Measurements from ENCODE around the gene EPSTI1.

Gene EPSTI1

GRCh38 chr13:42981853-42982252 is 10.2 kb downstream of the EPSTI1 start:
- no peak for TF ChIP-seq CTCF (IDR thresholded peaks at IDR 0.05; ENCODE audit: insufficient read depth, missing control alignments)
- FAIRE-seq (no peak), DNase-seq (ENCODE audit: insufficient read length, low spot score) (no peak)

GRCh38 chr13:42981317-42981716 is 10.7 kb downstream of the EPSTI1 start:
- FAIRE-seq (no peak), DNase-seq (ENCODE audit: insufficient read length, low spot score) (no peak)
- TF ChIP-seq CTCF (IDR thresholded peaks at IDR 0.05; ENCODE audit: insufficient read depth, missing control alignments), result no peak

- FAIRE-seq (no peak), DNase-seq (ENCODE audit: insufficient read length, low spot score) (no peak)
- TF ChIP-seq CTCF (IDR thresholded peaks at IDR 0.05; ENCODE audit: insufficient read depth, missing control alignments), result no peak
Measured at GRCh38 chr13:42977219-42977659, 14.8 kb downstream of the EPSTI1 start.

GRCh38 chr13:42976066-42976465 is 16.0 kb downstream of the EPSTI1 start:
- DNase-seq (ENCODE audit: insufficient read length, low spot score) (no peak), FAIRE-seq (no peak)
- no peak for TF ChIP-seq CTCF (IDR thresholded peaks at IDR 0.05; ENCODE audit: insufficient read depth, missing control alignments)

- TF ChIP-seq CTCF (IDR thresholded peaks at IDR 0.05; ENCODE audit: insufficient read depth, missing control alignments), result no peak
- DNase-seq (ENCODE audit: insufficient read length, low spot score) (no peak), FAIRE-seq (no peak)
Measured at GRCh38 chr13:42973581-42973980, 18.5 kb downstream of the EPSTI1 start.

GRCh38 chr13:42971691-42972347 is 20.2 kb downstream of the EPSTI1 start:
- TF ChIP-seq CTCF (IDR thresholded peaks at IDR 0.05; ENCODE audit: insufficient read depth, missing control alignments), result no peak
- FAIRE-seq (no peak), DNase-seq (ENCODE audit: insufficient read length, low spot score) (no peak)

DNA sequence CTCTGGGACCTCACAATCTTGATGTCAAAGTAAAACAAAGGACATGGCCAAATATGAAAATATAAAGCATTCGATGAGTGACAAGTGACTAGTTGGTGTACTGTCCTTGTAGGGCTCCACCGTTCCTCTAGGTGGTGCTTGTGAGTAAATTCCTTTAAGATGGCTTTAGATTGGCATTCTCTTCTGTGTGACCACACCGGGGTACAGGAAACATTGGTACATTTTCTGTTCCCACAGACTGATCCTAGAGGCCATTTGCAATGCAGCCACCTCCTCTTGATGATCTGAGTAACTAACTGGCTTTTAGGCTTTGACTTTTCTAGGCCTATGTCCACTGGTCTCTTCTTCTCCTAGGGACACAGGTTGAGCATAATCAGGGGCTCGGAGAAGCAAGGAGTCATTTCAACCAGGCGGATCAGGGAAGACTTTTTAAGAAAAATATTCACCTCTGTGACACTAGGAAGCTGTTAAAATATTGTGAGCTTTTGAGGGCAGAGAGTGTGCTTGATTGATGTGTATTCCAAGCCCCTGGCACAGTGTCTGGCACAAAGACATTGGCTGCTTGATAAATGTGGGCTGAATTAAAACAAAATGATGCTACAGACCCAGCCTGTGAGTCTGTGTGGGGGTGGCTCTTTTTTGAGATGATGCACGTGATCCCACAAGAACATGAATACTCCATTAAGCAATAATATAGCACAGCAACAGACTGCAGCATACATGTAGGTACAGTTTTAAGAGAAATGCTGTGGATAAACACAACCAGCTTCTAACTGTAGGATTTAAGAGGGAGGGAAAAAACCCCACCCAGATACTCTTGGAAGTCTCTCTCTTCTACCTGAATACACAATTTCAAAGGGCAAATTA is 21.0 kb downstream of the EPSTI1 start:
- TF ChIP-seq CTCF (IDR thresholded peaks at IDR 0.05; ENCODE audit: insufficient read depth, missing control alignments), result peak; percentile 62
- FAIRE-seq, result no peak
- no peak for DNase-seq (ENCODE audit: insufficient read length, low spot score)

All from D721Med (cell line).